Sigmoid colon (tissue), 7 donors: ENCODE results near the gene LONRF3. TPM values are rescaled to one million over a fixed set of nuclear protein-coding genes. Genes with fewer than 3 reads are reported as not detected.
A peak's percentile ranks its signal among the peaks of the same experiment; 100 is the strongest.
"Not testable (repeated sequence)": the region's sequence is repeated elsewhere in the genome, so short reads cannot be mapped to it uniquely, and the experiment has no call there.

Experiments
- DNase-seq: peaks from one replicate; pipeline ENCODE4 v3.0.0-alpha.2; 2019
- H3K27ac ChIP-seq, 4 donors: fragments of 200-600 bp; sonication (generic); one replicate each; pipeline ENCODE4 v1.5.1; 2016 to 2019; ENCODE audit warnings: mild to moderate bottlenecking in 1 of 4
- H3K27me3 ChIP-seq, 3 donors: fragments of 200-600 bp; sonication (generic); one replicate each; pipeline ENCODE4 v1.5.1; 2019; ENCODE audit warnings: mild to moderate bottlenecking in 1 of 3
- H3K36me3 ChIP-seq, 4 donors: fragments of 200-600 bp; sonication (generic); one replicate each; pipeline ENCODE4 v1.5.1; 2016 to 2019
- H3K4me1 ChIP-seq, 4 donors: fragments of 200-600 bp; sonication (generic); one replicate each; pipeline ENCODE4 v1.5.1; 2017 to 2019
- H3K4me3 ChIP-seq, 4 donors: fragments of 200-600 bp; sonication (generic); one replicate each; pipeline ENCODE4 v1.5.1; 2017 to 2019; ENCODE audit warnings: mild to moderate bottlenecking in 2 of 4, moderate library complexity in 1 of 4
- H3K9me3 ChIP-seq, 4 donors: fragments of 200-600 bp in 3 of 4; sonication (generic) in 3 of 4; one replicate each; pipeline versions ENCODE4 v1.5.1 to v1.6.1; 2013 to 2019
- CTCF ChIP-seq, 4 experiments: fragments of 450-650 bp in 3 of 4; fragments of 200-600 bp in 1 of 4; IDR thresholded peaks; one replicate each; pipeline ENCODE4 v1.5.1; 2016 to 2019; ENCODE audit warnings: antibody characterized with exemption in 4 of 4, mild to moderate bottlenecking in 3 of 4, moderate library complexity in 2 of 4
- EP300 ChIP-seq, 4 donors: sonication (generic); formaldehyde crosslinking; IDR thresholded peaks; one replicate each; pipeline ENCODE4 v1.6.1; 2017; ENCODE audit warnings: antibody characterized with exemption in 4 of 4
- POLR2A ChIP-seq, 2 donors: fragments of 450-650 bp; IDR thresholded peaks; one replicate each; pipeline ENCODE4 v1.6.1; 2016; ENCODE audit warnings: antibody characterized with exemption in 2 of 2, mild to moderate bottlenecking in 2 of 2, moderate library complexity in 2 of 2
- POLR2AphosphoS5 ChIP-seq, 4 donors: sonication (generic); formaldehyde crosslinking; IDR thresholded peaks; one replicate each; pipeline ENCODE4 v1.6.1; 2017; ENCODE audit warnings: antibody characterized with exemption in 4 of 4
- WGBS, 2 donors: extraction: QIAGEN DNeasy Blood & Tissue Kit; methylation state at CpG; one replicate each; pipeline ENCODE4 v1.1.7; 2013; 5-methylcytosine and 5-hydroxymethylcytosine counted together
- intact Hi-C: fragments of 100-400 bp; cut with DNase I; formaldehyde crosslinking; loops from one replicate; pipeline ENCODE4 v1.15.1; 2023
- polyA plus RNA-seq, 3 donors: library from polyadenylated mRNA; stranded (reverse); fragments of 200-250 nt; gene quantifications; one replicate each; pipeline ENCODE4 v1.2.3, GENCODE V29; 2013
- total RNA-seq, 4 donors: library from RNA; depleted of rRNA; stranded (reverse); fragments of >200 nt; gene quantifications; one replicate each; pipeline ENCODE4 v1.1.0, GENCODE V29; 2016
- donor health status: healthy with polysubstance abuse.
- donor health status: Bipolar disorder and iron deficiency.
- donor health status: healthy.

The LONRF3 gene
- total and polyA plus RNA-seq, 7 donors: 2.6 to 26.8 (median 14.4) TPM

- H3K9me3 ChIP-seq: no peaks in the 10 kb centered on the region
- peaks cover 0 to 46% (median 9%) of the 10 kb centered on the region in 4 donors for H3K36me3 ChIP-seq
- TF ChIP-seq POLR2AphosphoS5 (IDR thresholded peaks at IDR 0.05) (peak in 1 of 4 donors; percentile 61), EP300 (IDR thresholded peaks at IDR 0.05) (peak in 2 of 4 donors; percentile 32 to 52), CTCF (IDR thresholded peaks at IDR 0.05) (no peak)
- intact Hi-C loops: no loop called here
- WGBS, 2 donors: 46 to 70% methylated on average over 7 of the region's 7 CpGs
- no peaks in the 10 kb centered on the region for H3K4me1 ChIP-seq
- H3K4me3 ChIP-seq: no peak overlapping the region
- no peak overlapping the region for H3K27ac ChIP-seq
- no peaks in the 10 kb centered on the region for H3K27me3 ChIP-seq
- peak; percentile 80 for DNase-seq
Measured at GRCh38 chrX:119015407-119016237, 41.2 kb downstream of the LONRF3 start.

- 80 to 87% methylated on average over 1 of the region's 1 CpG for WGBS, 2 donors
- H3K36me3 ChIP-seq: peaks cover 0 to 36% (median 9%) of the 10 kb centered on the region in 4 donors
- no peaks in the 10 kb centered on the region for H3K27me3 ChIP-seq
- DNase-seq: no peak
- no peak overlapping the region for H3K27ac ChIP-seq
- intact Hi-C loops: no loop called here
- TF ChIP-seq POLR2A (IDR thresholded peaks at IDR 0.05) (no peak), POLR2AphosphoS5 (IDR thresholded peaks at IDR 0.05) (no peak), EP300 (IDR thresholded peaks at IDR 0.05) (no peak), CTCF (IDR thresholded peaks at IDR 0.05) (no peak)
- no peak overlapping the region for H3K4me3 ChIP-seq
- no peaks in the 10 kb centered on the region for H3K4me1 ChIP-seq
- H3K9me3 ChIP-seq: no peaks in the 10 kb centered on the region
Measured at GRCh38 chrX:119017077-119017476, 42.7 kb downstream of the LONRF3 start.

GRCh38 chrX:119025900-119026299, 51.5 kb downstream of the LONRF3 start:
- Histone ChIP-seq H3K4me3 (no peak overlapping the region), H3K27ac (no peak overlapping the region), H3K4me1 (no peaks in the 10 kb centered on the region), H3K36me3 (no peaks in the 10 kb centered on the region), H3K9me3 (no peaks in the 10 kb centered on the region), H3K27me3 (no peaks in the 10 kb centered on the region)
- TF ChIP-seq EP300 (IDR thresholded peaks at IDR 0.05) (no peak), POLR2A (IDR thresholded peaks at IDR 0.05) (no peak), CTCF (IDR thresholded peaks at IDR 0.05) (no peak), POLR2AphosphoS5 (IDR thresholded peaks at IDR 0.05) (no peak)
- 95 to 98% methylated on average over 5 of the region's 5 CpGs for WGBS, 2 donors
- intact Hi-C loops: no loop called here
- no peak for DNase-seq

- DNase-seq, H3K4me1 ChIP-seq, H3K27me3 ChIP-seq, H3K27ac ChIP-seq, H3K36me3 ChIP-seq, H3K9me3 ChIP-seq, intact Hi-C loops, H3K4me3 ChIP-seq: not testable (repeated sequence)
- WGBS, 2 donors: 93 to 95% methylated on average over 2 of the region's 2 CpGs
Measured at GRCh38 chrX:119026344-119026743, 51.9 kb downstream of the LONRF3 start.

GRCh38 chrX:119027960-119028732, 53.7 kb downstream of the LONRF3 start:
- WGBS, 2 donors: 96 to 97% methylated on average over 28 of the region's 28 CpGs

More at GRCh38 chrX:119027960-119028732, 53.7 kb downstream of the LONRF3 start:
- H3K36me3 ChIP-seq, H3K4me3 ChIP-seq, DNase-seq, H3K9me3 ChIP-seq, H3K27ac ChIP-seq, intact Hi-C loops, H3K4me1 ChIP-seq, H3K27me3 ChIP-seq: not testable (repeated sequence)
